Upper lobe of left lung (tissue), 4 donors: ENCODE data around the gene F2R.

Experiments
- CTCF ChIP-seq, 6 experiments: fragments of 450-650 bp in 4 of 6; fragments of 200-600 bp in 2 of 6; sonication (generic) in 2 of 6; IDR thresholded peaks; one replicate each; pipeline ENCODE4 v1.5.1; 2016 to 2019; ENCODE audit warnings: antibody characterized with exemption in 6 of 6
- EP300 ChIP-seq, 4 donors: sonication (generic); formaldehyde crosslinking; IDR thresholded peaks; one replicate each; pipeline ENCODE4 v1.5.1; 2017; ENCODE audit warnings: antibody characterized with exemption in 4 of 4, control low read depth in 2 of 4
- POLR2A ChIP-seq, 4 donors: fragments of 450-650 bp; IDR thresholded peaks; one replicate each; pipeline ENCODE4 v1.5.1; 2016 to 2017; ENCODE audit warnings: antibody characterized with exemption in 4 of 4, mild to moderate bottlenecking in 2 of 4
- POLR2AphosphoS5 ChIP-seq, 2 donors: sonication (generic); formaldehyde crosslinking; IDR thresholded peaks; one replicate each; pipeline ENCODE4 v1.5.1; 2017; ENCODE audit warnings: antibody characterized with exemption in 2 of 2

- TF ChIP-seq POLR2AphosphoS5 (IDR thresholded peaks at IDR 0.05) (no peak), POLR2A (IDR thresholded peaks at IDR 0.05) (no peak), CTCF (IDR thresholded peaks at IDR 0.05) (no peak), EP300 (IDR thresholded peaks at IDR 0.05) (no peak)
Observed at GRCh38 chr5:76701298-76701697, 14.6 kb upstream of the F2R start.
